Neural progenitor cell (in vitro differentiated cells): ENCODE measurements around the gene PSMB5. TPM values are rescaled to one million over a fixed set of nuclear protein-coding genes. Genes with fewer than 3 reads are reported as not detected.
A peak's percentile ranks its signal among the peaks of the same experiment; 100 is the strongest.

Experiments
- DNase-seq: peaks from one replicate; pipeline ENCODE4 v3.0.0-alpha.2; 2016; ENCODE audit warnings: low spot score
- H2AFZ ChIP-seq: fragments of 200-600 bp; sonication (generic); replicated peaks from 2 replicates; pipeline ENCODE4 v1.6.1; 2016; ENCODE audit warnings: antibody characterized with exemption
- H3F3A ChIP-seq: fragments of 200-600 bp; sonication (generic); 2 replicates; pipeline ENCODE4 v1.6.1; 2016; ENCODE audit warnings: antibody characterized with exemption, low read depth
- H3K27ac ChIP-seq: fragments of 200-600 bp; sonication (generic); 2 replicates; pipeline ENCODE4 v1.5.1; 2016; ENCODE audit warnings: mild to moderate bottlenecking
- H3K27me3 ChIP-seq: fragments of 200-600 bp; sonication (generic); 2 replicates; pipeline ENCODE4 v1.6.1; 2016; ENCODE audit warnings: mild to moderate bottlenecking, moderate library complexity
- H3K36me3 ChIP-seq: fragments of 200-600 bp; sonication (generic); 2 replicates; pipeline ENCODE4 v1.5.1; 2016
- H3K4me1 ChIP-seq: fragments of 200-600 bp; sonication (generic); 2 replicates; pipeline ENCODE4 v1.6.1; 2016; ENCODE audit warnings: mixed run types
- H3K4me2 ChIP-seq: fragments of 200-600 bp; sonication (generic); 2 replicates; pipeline ENCODE4 v1.6.1; 2016
- H3K4me3 ChIP-seq: fragments of 200-600 bp; sonication (generic); 2 replicates; pipeline ENCODE4 v1.5.1; 2016
- H3K79me2 ChIP-seq: fragments of 200-600 bp; sonication (generic); 2 replicates; pipeline ENCODE4 v1.6.1; 2016; ENCODE audit warnings: low read depth
- H3K9ac ChIP-seq: fragments of 200-600 bp; sonication (generic); 2 replicates; pipeline ENCODE4 v1.6.1; 2016
- H3K9me3 ChIP-seq: fragments of 200-600 bp; sonication (generic); 2 replicates; pipeline ENCODE4 v1.5.1; 2016; ENCODE audit warnings: low read depth
- H4K20me1 ChIP-seq: fragments of 200-600 bp; sonication (generic); 2 replicates; pipeline ENCODE4 v1.6.1; 2016; ENCODE audit warnings: low read depth
- H3K27ac Mint-ChIP-seq: 3 replicates; pipeline ENCODE4 v1.8.0; 2021; ENCODE audit warnings: mixed read lengths
- H3K27me3 Mint-ChIP-seq: 2 replicates; pipeline ENCODE4 v1.8.0; 2022; ENCODE audit warnings: low read depth, mild to moderate bottlenecking, inconsistent platforms, moderate library complexity, mixed read lengths; ENCODE audit not compliant: insufficient read depth
- H3K36me3 Mint-ChIP-seq: 3 replicates; pipeline ENCODE4 v1.8.0; 2021; ENCODE audit warnings: mixed read lengths
- H3K4me1 Mint-ChIP-seq: 3 replicates; pipeline ENCODE4 v1.8.0; 2021; ENCODE audit warnings: mixed read lengths
- H3K4me3 Mint-ChIP-seq: 3 replicates; pipeline ENCODE4 v1.8.0; 2021; ENCODE audit warnings: mild to moderate bottlenecking, moderate library complexity, mixed read lengths
- H3K9me3 Mint-ChIP-seq: 3 replicates; pipeline ENCODE4 v1.8.0; 2020; ENCODE audit warnings: mixed read lengths
- EZH2 ChIP-seq: fragments of 200-600 bp; sonication (generic); IDR thresholded peaks from 2 replicates; pipeline ENCODE4 v1.6.1; 2017; ENCODE audit warnings: antibody characterized with exemption, mild to moderate bottlenecking, moderate library complexity
- EZH2phosphoT487 ChIP-seq: fragments of 200-600 bp; sonication (generic); IDR thresholded peaks from 2 replicates; pipeline ENCODE4 v1.6.1; 2017; ENCODE audit warnings: antibody characterized with exemption
- total RNA-seq: library from RNA; depleted of rRNA; stranded (reverse); fragments of >200 nt; gene quantifications from 2 replicates; pipeline ENCODE4 v1.2.3, GENCODE V29; 2015; ENCODE audit warnings: low replicate concordance
- TF ChIP-seq, protein P1 (sequence below): fragments of 200-600 bp; sonication (generic); IDR thresholded peaks from 2 replicates; pipeline ENCODE4 v1.5.1; 2017; ENCODE audit warnings: antibody characterized with exemption, mild to moderate bottlenecking

Gene PSMB5
- total RNA-seq, 1 donor from 2014 or later: 154 TPM

DNA sequence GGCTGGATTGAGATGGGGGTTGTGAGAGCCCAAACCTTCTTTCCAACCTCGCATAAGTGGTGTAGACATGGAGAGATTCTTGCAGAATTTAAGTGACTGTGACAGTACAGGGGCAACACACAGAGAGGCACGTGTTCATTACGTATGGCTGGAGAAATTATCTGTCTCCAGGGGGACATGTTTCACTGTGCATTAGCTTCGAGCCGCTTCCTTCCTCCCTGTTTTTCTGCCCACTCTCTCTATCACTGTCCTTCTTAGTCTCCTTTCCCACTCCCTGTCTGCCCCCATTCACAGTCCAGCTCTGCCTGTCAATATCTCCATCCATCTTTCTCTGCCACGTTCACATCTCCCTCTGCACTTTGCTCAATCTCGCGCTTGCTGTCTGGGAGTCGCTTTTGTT, 13.3 kb downstream of the PSMB5 start:
- Histone ChIP-seq H3K4me3 (no peak overlapping the region), H3F3A (peaks cover 51% of the 10 kb centered on the region), H3K4me2 (no peak overlapping the region), H3K79me2 (no peaks in the 10 kb centered on the region), H4K20me1 (no peaks in the 10 kb centered on the region), H3K27me3 (no peaks in the 10 kb centered on the region), H3K9me3 (no peaks in the 10 kb centered on the region), H3K4me1 (peaks cover 44% of the 10 kb centered on the region), H2AFZ (no peak overlapping the region), H3K9ac (no peak overlapping the region), H3K27ac (peak overlapping the region; percentile 54), H3K36me3 (no peaks in the 10 kb centered on the region)
- Mint-ChIP-seq H3K9me3 (no peaks in the 10 kb centered on the region), H3K4me1 (peaks cover 30% of the 10 kb centered on the region), H3K4me3 (no peak overlapping the region), H3K36me3 (peaks cover 18% of the 10 kb centered on the region), H3K27me3 (no peaks in the 10 kb centered on the region), H3K27ac (peak overlapping the region; percentile 45)
- TF ChIP-seq EZH2phosphoT487: no peak
- TF ChIP-seq, protein P1, sequence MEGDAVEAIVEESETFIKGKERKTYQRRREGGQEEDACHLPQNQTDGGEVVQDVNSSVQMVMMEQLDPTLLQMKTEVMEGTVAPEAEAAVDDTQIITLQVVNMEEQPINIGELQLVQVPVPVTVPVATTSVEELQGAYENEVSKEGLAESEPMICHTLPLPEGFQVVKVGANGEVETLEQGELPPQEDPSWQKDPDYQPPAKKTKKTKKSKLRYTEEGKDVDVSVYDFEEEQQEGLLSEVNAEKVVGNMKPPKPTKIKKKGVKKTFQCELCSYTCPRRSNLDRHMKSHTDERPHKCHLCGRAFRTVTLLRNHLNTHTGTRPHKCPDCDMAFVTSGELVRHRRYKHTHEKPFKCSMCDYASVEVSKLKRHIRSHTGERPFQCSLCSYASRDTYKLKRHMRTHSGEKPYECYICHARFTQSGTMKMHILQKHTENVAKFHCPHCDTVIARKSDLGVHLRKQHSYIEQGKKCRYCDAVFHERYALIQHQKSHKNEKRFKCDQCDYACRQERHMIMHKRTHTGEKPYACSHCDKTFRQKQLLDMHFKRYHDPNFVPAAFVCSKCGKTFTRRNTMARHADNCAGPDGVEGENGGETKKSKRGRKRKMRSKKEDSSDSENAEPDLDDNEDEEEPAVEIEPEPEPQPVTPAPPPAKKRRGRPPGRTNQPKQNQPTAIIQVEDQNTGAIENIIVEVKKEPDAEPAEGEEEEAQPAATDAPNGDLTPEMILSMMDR: no peak
- TF ChIP-seq EZH2: no peak
- no peak for DNase-seq

DNA sequence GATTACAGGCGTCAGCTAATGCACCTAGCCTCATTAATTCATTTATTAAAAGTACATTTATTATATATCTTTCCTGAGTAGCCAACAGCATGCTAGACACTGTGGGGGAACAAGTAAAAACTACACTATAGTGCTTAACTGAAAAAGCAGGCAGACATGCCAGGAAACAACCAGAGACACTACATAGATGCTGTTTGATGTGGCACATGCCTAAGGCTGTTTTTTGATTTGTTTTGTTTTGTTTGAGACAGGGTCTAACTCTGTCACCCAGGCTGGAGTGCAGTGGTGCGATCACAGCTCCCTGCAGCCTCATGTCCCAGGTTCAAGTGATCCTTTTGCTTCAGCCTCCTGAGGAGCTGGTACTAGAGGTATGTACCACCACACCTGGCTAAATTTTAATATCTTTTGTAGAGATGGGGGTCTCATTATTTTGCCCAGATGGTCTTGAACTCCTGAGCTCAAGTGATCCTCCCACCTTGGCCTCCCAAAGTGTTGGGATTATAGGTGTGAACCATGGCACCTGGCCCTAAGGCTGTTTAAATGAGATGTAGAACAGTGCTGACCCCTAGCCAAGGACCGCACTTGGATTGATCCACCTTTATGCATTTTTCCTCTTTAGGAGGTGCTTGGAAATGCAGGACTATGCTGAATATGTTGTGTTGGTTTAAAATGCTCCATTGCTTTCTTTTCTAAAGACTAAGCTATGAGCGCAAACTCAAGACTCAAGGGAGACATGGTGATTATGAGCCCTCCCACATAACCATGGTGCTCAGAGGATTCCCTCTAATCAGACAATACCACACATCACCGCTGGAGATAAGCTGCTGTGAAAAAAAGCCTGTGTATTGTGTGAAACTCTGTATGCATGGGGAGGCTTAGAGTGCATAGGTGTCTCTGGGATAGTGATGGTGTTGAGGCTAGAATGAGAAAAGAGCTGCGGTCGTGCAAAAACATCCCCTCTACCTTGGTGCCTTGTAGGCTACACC, 14.3 kb downstream of the PSMB5 start:
- Histone ChIP-seq H3K79me2 (no peaks in the 10 kb centered on the region), H3K4me2 (peak overlapping the region; percentile 1), H3F3A (peaks cover 47% of the 10 kb centered on the region), H3K36me3 (no peaks in the 10 kb centered on the region), H2AFZ (no peak overlapping the region), H3K4me1 (peaks cover 41% of the 10 kb centered on the region), H3K4me3 (no peak overlapping the region), H3K9ac (no peak overlapping the region), H3K9me3 (no peaks in the 10 kb centered on the region), H3K27me3 (no peaks in the 10 kb centered on the region), H3K27ac (peak overlapping the region; percentile 54), H4K20me1 (no peaks in the 10 kb centered on the region)
- peak; percentile 54 for DNase-seq
- Mint-ChIP-seq H3K36me3 (peaks cover 11% of the 10 kb centered on the region), H3K9me3 (no peaks in the 10 kb centered on the region), H3K27me3 (no peaks in the 10 kb centered on the region), H3K27ac (peak overlapping the region; percentile 58), H3K4me3 (no peak overlapping the region), H3K4me1 (peaks cover 30% of the 10 kb centered on the region)
- TF ChIP-seq EZH2phosphoT487 (no peak), EZH2 (no peak)
- TF ChIP-seq, protein P1: no peak

DNA sequence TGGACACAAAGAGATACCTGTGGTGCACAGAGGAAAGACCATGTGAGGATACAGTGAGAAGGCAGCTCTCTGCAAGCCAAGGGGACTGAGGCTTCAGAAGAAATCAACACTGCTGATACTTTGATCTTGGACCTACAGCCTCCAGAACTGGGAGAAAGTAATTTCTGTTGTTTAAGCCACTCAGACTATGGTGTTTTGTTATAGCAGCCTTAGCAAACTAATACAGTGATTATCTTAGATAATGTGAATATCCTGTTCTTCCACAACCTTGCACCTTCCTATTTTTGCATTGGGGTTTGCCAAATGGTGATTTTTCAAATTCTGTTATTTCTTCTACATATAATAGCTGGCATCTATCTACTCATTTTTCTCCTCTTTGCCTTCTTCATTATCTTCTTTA, 16.6 kb downstream of the PSMB5 start:
- Histone ChIP-seq H3K4me1 (peaks cover 28% of the 10 kb centered on the region), H3F3A (peaks cover 25% of the 10 kb centered on the region), H3K4me2 (no peak overlapping the region), H3K36me3 (no peaks in the 10 kb centered on the region), H3K27ac (no peak overlapping the region), H3K4me3 (no peak overlapping the region), H3K9me3 (no peaks in the 10 kb centered on the region), H4K20me1 (no peaks in the 10 kb centered on the region), H3K79me2 (no peaks in the 10 kb centered on the region), H3K9ac (no peak overlapping the region), H2AFZ (no peak overlapping the region), H3K27me3 (no peaks in the 10 kb centered on the region)
- H3K36me3 Mint-ChIP-seq: no peaks in the 10 kb centered on the region
- no peak for DNase-seq
- peaks cover 17% of the 10 kb centered on the region for H3K4me1 Mint-ChIP-seq
- H3K4me3 Mint-ChIP-seq: no peak overlapping the region
- H3K9me3 Mint-ChIP-seq: no peaks in the 10 kb centered on the region
- no peak overlapping the region for H3K27ac Mint-ChIP-seq
- no peaks in the 10 kb centered on the region for H3K27me3 Mint-ChIP-seq
- TF ChIP-seq EZH2 (no peak), EZH2phosphoT487 (no peak)
- TF ChIP-seq, protein P1: no peak
